ENCODE measurements around the gene MYH15. TPM values are rescaled to one million over a fixed set of nuclear protein-coding genes. Genes with fewer than 3 reads are reported as not detected.
A peak's percentile ranks its signal among the peaks of the same experiment; 100 is the strongest.

The MYH15 gene
- total and polyA plus RNA-seq, 2 of the 8 experiments (the other 6 are each of a cell fraction or from before 2014, with no cell fraction given), result under 0.01 TPM; not detected in 1

DNA sequence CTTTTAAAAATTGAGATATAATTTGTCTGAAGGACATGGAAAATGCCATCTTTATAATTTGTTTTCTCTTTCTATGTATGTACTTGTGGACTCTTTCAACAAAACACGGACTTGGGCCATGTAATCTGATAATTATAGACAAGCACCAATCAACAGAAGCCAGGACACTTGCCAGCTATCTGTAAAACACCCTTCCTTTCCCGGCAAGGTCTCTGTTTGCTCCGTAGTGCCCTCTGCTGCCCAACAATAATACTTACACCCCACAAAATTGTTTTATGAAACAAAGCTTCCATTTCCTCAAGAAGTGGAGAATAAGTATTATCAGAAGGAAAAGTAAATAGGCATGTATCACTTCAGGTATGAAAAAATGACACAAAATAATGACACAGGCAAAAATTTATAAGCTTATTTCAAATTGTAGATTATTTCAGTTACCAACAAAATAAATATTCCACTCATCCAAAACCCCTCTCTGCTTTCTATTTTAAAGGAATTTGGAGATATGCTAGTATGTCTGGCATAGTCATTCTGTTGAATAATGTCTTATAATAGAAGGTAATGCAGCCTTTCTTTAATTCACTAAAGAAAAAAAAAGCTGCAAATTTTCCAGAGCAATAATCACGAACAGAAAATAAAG lies 32.8 kb downstream of the MYH15 start:
- Histone ChIP-seq H3K4ac (replicated peaks; ENCODE audit: insufficient read length, low read depth, low read length) (no peak overlapping the region), H3K9me3 (ENCODE audit: insufficient read depth in 2 of 2, low read depth in 1 of 2, low read length in 1 of 2) (no peaks in the 10 kb centered on the region), H3K4me1 (replicated peaks in 1 of 4; ENCODE audit: control insufficient read depth in 3 of 4, insufficient read depth in 4 of 4, low read length in 3 of 4) (0 out of 7 replicates have a peak, but pooled peaks cover 0 to 2% (median 0%) of the 10 kb centered on the region in 4 experiments), H3K4me2 (ENCODE audit: insufficient read depth in 1 of 2, low read depth in 2 of 2, low read length in 2 of 2) (no peak overlapping the region), H3K27ac (ENCODE audit: low read depth, low read length) (no peak overlapping the region), H3K18ac (ENCODE audit: extremely low read depth, low read length) (no peak overlapping the region), H2AK5ac (ENCODE audit: low read depth, low read length) (no peak overlapping the region), H3K4me3 (ENCODE audit: extremely low read depth in 1 of 4, insufficient read depth in 2 of 4, low read depth in 3 of 4, low read length in 4 of 4) (no peak overlapping the region), H3K23me2 (ENCODE audit: low read depth, low read length) (no peaks in the 10 kb centered on the region), H2BK15ac (ENCODE audit: low read length) (no peak overlapping the region), H2BK5ac (ENCODE audit: low read depth, low read length) (no peak overlapping the region), H3K36me3 (ENCODE audit: control insufficient read depth in 2 of 4, insufficient read depth in 4 of 4, low read length in 3 of 4) (no peaks in the 10 kb centered on the region), H4K5ac (ENCODE audit: insufficient read length, low read depth, low read length) (no peak overlapping the region), H3K79me1 (ENCODE audit: low read depth, low read length) (no peaks in the 10 kb centered on the region), H2BK12ac (ENCODE audit: low read depth, low read length) (no peak overlapping the region), H2AFZ (ENCODE audit: low read length) (no peak overlapping the region), H3K79me2 (ENCODE audit: control insufficient read depth in 1 of 2, insufficient read depth in 2 of 2, low read length in 2 of 2) (no peaks in the 10 kb centered on the region), H3K27me3 (replicated peaks in 1 of 4; ENCODE audit: control insufficient read depth in 3 of 4, extremely low read depth in 1 of 4, insufficient read depth in 3 of 4, low read length in 3 of 4) (no peaks in the 10 kb centered on the region), H2BK120ac (replicated peaks; ENCODE audit: low read depth, low read length) (no peak overlapping the region), H2BK20ac (ENCODE audit: low read length) (no peak overlapping the region), H4K20me1 (replicated peaks in 1 of 2; ENCODE audit: control insufficient read depth in 1 of 2, insufficient read depth in 2 of 2, low read length in 2 of 2) (no peaks in the 10 kb centered on the region), H4K91ac (replicated peaks; ENCODE audit: insufficient read length, low read length) (no peak overlapping the region), H4K8ac (ENCODE audit: extremely low read depth, insufficient read depth, low read length) (no peak overlapping the region), H3K56ac (replicated peaks; ENCODE audit: insufficient read length, low read depth, low read length) (no peak overlapping the region), H3K9ac (replicated peaks in 1 of 4; ENCODE audit: extremely low read depth in 1 of 4, low read depth in 3 of 4, low read length in 3 of 4) (no peak overlapping the region), H3K23ac (ENCODE audit: insufficient read length) (no peak overlapping the region), H3K14ac (ENCODE audit: insufficient read length) (no peak overlapping the region)
- peak; percentile 99 for FAIRE-seq
- peak in 1 of 2 experiments; percentile 66 for DNase-seq (ENCODE audit: low read depth in 1 of 2, low spot score in 2 of 2)
- CTCF ChIA-PET (ENCODE audit: partially characterized antibody), result interaction anchor here (0.6 to 2.6 kb wide), 37 partner anchors 8 to 1432 kb away, joined by 3 to 23 read pairs (median 4); partner anchors contain the start of genes HHLA2 and MYH15
- WGBS, 2 experiments (ENCODE audit: extremely low coverage in 1 of 2, insufficient coverage in 1 of 2, insufficient read length in 1 of 2, insufficient replicate concordance in 2 of 2, low coverage in 1 of 2, low lambda C conversion rate in 2 of 2, missing lambda C conversion rate in 1 of 2), result 26% methylated on average over 4 of the region's 4 CpGs; no CpG with 5 or more reads in 1 of the 2 experiments
- POLR2A ChIA-PET (ENCODE audit: partially characterized antibody), result no interaction called here
- TF ChIP-seq NANOG (IDR thresholded peaks at IDR 0.05; ENCODE audit: insufficient read depth, low read depth, low read length, poor library complexity, severe bottlenecking) (no peak), CBX5 (IDR thresholded peaks at IDR 0.05; ENCODE audit: low read depth, low read length) (no peak), RAD21 (IDR thresholded peaks at IDR 0.05 in 1 of 2, conservative IDR thresholded peaks at IDR 0.05 in 1 of 2; ENCODE audit: low read depth in 2 of 2, low read length in 2 of 2) (peak; percentile 80 to 84), TAF7 (optimal IDR thresholded peaks at IDR 0.05; ENCODE audit: borderline replicate concordance, low read depth, low read length) (no peak), MAFK (IDR thresholded peaks at IDR 0.05; ENCODE audit: low read depth, low read length) (no peak), TAF1 (IDR thresholded peaks at IDR 0.05; ENCODE audit: low read depth, low read length) (no peak), CHD1 (IDR thresholded peaks at IDR 0.05; ENCODE audit: low read depth, low read length) (no peak), SP2 (IDR thresholded peaks at IDR 0.05; ENCODE audit: low read length) (no peak), EZH2 (IDR thresholded peaks at IDR 0.05; ENCODE audit: low read depth, low read length, severe bottlenecking) (no peak)
- TF ChIP-seq, protein P1, sequence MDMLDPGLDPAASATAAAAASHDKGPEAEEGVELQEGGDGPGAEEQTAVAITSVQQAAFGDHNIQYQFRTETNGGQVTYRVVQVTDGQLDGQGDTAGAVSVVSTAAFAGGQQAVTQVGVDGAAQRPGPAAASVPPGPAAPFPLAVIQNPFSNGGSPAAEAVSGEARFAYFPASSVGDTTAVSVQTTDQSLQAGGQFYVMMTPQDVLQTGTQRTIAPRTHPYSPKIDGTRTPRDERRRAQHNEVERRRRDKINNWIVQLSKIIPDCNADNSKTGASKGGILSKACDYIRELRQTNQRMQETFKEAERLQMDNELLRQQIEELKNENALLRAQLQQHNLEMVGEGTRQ (IDR thresholded peaks at IDR 0.05; ENCODE audit: low read length), result no peak
- TF ChIP-seq, protein P2, sequence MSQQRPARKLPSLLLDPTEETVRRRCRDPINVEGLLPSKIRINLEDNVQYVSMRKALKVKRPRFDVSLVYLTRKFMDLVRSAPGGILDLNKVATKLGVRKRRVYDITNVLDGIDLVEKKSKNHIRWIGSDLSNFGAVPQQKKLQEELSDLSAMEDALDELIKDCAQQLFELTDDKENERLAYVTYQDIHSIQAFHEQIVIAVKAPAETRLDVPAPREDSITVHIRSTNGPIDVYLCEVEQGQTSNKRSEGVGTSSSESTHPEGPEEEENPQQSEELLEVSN (IDR thresholded peaks at IDR 0.05), result no peak
